ENCODE data around the gene GSDME.
"Not testable (repeated sequence)": the region's sequence is repeated elsewhere in the genome, so short reads cannot be mapped to it uniquely, and the experiment has no call there.

Gene GSDME

DNA sequence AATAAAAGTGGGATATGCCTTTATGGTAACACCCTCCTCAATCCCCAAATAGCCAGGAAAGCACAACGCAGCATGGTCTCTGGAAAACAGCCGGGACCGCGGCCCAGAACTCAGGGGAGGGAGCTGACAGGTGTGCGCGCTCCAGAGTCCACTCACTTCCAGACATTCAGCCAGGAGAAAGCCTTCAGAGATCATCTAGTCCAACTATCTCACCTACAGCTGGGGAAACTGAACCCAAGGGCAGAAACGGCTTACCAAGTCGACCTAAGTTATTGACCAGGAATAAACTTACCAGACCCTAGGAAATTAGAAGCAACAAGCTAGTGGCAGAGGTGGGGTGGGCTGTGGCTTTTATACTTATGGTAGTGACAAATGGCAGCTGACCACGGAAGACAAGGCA, 16.4 kb downstream of the GSDME start:
- DNase-seq = no peak

DNA sequence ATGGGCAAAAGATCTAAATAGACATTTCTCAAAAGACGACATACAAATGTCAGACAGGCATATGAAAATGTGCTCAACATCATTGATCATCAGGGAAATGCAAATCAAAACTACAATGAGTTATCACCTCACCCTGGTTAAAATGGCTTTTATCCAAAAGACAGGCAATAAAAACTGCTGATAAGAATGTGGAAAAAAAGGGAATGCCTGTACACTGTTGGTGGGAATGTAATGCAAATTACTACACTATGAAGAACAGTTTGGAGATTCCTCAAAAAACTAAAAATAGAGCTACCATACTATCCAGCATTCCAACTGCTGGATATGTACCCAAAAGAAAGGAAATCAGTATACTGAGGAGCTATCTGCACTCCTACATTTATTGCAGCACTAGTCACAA, 18.0 kb downstream of the GSDME start:
- DNase-seq = no peak

DNA sequence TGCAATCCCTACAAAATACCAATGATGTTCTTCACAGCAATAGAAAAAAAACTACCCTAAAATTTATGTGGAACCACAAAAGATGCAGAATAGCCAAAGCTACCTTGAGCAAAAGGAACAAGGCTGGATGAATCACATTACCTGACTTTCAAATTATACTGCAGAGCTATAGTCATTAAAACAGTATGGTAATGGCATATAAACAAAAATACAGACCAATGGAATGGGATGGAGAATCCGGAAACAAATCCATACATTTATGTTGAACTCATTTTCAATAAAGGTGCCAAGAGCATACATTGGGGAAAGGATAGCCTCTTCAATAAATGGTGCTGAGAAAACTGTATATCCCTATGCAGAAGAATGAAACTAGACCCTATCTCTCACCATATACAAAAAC, 18.7 kb downstream of the GSDME start:
- DNase-seq = no peak

DNA sequence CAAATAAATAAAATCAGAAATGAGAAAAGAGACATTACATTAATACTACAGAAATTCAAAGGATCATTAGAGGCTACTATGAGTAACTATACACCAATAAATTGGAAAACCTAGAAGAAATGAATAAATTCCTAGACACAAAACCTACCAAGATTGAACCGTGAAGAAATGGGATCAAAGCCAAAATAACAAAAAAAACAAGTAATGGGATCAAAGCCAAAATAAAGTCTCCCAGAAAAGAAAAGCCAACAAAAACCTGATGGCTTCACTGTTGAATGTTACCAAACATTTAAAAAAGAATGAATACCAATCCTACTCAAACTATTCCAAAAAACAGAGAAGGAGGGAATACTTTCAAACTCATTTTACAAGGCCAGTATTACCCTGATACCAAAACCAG, 20.0 kb downstream of the GSDME start:
- DNase-seq = no peak

DNA sequence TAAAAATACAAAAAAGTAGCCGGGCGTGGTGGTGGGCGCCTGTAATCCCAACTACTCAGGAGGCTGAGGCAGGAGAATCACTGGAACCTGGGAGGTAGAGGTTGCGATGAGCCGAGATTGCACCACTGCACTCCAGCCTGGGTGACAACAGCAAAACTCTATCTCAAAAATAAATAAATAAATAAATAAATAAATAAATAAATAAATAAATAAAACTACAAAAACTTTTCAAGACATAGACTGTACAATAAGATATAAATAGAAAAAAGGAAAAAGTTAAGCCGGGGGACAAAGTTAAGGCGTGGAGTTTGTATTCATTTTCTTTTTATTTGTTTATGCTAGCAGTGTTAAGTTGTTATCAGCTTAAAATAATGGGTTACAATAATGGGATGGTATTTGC, 21.7 kb downstream of the GSDME start:
- not testable (repeated sequence) for DNase-seq

DNA sequence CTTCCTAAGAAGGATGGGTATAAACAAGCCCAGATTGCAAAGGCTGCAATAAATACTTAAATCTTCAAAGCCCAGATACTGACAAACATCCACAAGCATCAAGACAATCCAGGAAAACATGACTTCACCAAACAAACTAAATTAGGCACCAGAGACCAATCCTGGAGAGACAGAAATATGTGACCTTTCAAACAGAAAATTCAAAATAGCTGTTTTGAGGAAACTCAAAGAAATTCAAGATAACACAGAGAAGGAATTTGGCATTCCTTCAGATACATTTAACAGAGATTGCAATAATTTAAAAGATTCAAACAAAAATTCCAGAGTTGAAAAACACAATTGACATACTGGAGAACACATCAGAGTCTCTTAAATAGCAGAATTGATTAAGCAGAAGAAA, 23.0 kb downstream of the GSDME start:
- DNase-seq = peak; percentile 9

DNA sequence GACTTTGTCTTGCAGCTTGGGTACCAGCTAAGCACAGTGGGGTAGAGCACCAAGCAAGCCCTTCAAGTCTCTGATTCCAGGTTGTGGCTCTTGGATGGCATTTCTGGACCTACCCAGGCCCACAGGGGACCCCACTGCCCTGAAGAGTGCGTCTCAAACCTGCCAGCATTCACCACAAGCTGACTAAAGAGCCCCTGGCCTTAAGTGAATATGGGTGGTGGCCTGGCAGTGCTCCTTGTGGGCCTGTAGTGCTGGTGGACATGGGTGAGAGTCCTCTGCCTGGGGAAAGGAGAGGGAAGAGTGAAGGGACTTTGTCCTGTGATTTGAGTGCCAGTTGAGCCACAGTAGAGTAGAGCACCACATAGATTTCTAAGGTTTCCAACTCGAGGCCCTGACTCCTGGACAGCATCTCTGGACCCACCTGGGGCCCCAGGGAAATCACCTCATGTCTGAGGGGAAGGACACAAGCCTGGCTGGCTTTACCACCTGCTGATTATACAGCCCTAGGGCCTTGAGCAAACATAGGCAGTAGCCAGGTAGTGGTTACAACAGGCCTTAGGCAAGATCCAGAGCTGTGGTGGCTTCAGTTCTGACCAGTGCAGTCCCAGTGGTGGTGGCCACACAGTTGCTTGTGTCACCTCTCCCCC, 23.7 kb downstream of the GSDME start:
- DNase-seq = no peak

DNA sequence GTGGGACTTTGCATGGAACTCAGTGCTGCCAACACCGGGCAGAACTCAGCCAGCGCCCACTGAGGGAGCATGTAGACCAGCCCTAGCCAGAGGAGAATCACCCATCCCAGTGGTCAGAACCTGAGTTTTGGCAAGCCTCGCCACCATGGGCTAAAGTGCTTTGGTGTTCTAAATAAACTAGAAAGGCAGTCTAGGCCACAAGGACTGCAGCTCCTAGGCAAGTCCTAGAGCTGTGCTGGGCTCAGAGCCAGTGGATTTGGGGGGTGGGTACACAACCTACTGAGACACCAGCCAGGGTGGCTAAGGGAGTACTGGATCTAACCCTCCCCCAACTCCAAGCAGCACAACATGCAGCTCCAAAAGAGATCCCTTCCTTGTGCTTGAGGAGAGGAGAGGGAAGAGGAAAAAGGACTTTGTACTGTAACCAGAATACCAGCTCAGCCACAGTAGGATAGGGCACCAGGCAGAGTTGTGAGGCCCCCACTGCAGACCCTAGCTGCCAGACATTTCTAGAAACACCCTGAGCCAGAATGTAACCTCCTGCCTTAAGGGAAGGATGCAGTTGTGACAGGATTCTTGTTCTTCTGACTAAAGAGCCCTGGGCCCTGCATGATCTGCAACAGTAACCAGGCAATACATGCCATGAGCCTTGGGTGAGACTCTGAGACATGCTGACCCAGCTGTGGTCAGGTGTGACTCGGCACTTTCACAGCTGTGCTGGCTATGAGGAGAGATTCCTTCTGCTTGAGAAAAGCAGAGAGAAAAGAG, 24.4 kb downstream of the GSDME start:
- DNase-seq = peak; percentile 51

DNA sequence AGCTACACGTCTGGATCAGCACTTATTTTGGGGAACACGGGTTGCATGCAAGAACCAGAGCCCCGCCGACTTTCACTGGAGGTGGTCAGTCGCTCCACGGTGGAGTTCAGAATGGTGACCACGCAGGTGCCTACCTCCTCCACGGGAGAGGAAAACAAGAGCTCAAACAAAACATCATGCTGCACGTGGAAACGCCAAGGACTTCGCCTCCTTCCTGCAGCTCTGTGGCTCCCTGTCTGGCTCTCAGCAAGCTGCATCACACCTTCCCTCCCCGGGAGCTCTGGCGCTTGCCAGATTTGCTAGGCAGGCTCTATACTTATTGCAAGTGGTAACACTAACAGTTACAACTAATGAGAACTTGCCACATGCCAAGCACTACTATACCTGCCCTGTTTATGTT, 26.0 kb downstream of the GSDME start:
- no peak for DNase-seq

DNA sequence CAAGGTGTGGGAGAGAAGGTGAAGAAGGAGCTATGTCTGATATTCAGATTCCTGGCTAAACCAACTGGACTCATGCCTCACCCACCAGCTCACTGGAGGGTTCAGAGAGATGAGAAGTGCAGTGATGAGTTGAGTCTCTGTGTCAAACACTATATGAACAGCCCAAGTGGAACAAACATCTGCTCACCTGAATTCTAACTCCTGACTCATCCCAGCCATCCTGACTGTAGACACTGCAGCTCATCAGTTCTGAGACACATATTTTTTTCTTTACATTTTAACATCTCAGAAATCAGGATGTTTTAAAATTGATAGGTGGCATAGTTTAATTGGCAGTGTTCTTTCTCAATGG, 27.3 kb downstream of the GSDME start:
- no peak for DNase-seq

DNA sequence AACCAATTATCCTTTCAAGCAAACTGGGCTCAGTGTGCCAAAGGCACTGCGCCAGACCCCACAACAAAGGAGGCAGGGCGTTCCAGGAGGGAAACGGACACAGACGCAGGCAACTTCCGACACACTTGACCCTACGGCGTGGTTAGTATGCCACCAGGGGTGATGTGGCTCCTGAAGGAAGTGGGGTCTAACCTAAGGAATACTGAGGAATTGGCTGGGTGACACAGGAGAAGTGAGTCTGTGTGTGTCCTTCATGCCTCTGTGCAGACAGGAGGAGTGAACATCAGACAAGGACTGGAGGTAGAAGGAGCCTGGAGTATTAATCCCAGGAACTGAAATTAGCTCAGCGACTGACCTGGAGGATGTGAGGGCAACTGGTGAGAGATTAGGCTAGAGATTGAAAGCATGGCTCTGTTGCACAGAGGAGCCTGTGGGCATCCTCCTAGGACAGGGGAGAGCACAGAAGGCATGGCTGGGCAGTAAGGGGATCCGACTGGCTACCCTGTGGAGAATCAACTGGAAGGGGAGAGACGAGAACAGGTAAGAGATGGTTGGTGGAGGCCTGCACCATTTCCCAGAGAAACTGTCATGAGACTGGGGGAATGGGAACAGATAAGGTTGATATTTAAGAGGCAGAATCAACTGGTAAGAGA, 27.8 kb downstream of the GSDME start:
- DNase-seq = no peak

DNA sequence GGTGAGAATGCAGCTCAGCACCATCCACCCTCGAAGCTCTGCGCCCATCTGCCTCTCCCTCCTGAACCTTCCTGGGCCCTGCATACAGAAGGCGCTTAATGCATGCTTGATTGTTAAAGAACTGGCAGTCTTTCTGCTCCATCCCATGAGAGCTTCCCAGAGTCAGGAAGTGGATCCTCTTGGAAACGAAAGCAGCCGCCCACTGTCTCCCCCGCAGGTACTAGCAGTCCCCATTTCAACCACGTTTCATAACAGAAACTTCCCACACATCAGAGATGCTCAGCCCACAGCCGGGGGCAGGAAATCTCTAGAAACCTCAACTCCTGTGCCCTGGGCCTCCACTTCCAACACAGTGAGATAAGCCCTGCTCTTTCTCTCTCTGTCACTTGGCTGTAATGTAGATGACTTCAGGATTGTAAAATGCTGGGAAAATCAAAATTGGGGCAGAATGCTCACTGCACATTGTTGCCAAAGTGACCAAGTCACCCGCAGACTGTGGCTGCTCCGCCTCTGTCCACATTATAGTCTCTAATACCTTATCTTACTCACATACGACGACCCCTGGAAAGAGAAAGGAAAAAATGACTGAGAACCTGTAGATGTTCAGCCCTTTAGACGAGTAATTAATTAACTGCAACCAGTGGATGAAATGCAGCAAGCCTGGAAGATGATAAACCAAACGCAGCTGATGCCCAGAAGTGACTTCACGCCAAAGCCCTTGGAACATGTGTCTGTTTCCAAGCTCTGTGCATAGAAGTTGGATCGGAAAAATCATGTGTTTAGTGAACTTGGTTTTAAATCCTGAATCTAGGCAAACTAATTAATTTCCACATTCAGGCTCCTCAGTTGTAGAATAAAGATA, 28.5 kb downstream of the GSDME start:
- DNase-seq = no peak

DNA sequence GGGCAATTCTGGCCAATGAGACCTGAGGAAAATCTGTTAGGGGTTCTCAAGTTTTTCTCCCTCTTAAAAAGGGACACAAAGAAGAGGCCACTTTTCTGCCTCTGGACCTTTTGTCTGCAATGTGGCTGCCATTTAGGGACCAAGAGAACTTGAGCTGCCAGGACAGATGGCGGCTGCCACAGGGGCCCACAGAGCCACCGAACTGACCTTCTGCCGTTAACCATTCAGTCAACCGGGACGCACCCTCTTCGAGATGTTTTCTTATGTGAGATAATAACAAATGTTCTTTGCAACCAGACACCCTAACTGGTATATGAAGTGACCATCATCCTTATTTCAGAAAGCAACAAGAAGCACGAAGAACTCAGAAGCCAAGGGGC, 29.2 kb downstream of the GSDME start:
- DNase-seq = no peak

DNA sequence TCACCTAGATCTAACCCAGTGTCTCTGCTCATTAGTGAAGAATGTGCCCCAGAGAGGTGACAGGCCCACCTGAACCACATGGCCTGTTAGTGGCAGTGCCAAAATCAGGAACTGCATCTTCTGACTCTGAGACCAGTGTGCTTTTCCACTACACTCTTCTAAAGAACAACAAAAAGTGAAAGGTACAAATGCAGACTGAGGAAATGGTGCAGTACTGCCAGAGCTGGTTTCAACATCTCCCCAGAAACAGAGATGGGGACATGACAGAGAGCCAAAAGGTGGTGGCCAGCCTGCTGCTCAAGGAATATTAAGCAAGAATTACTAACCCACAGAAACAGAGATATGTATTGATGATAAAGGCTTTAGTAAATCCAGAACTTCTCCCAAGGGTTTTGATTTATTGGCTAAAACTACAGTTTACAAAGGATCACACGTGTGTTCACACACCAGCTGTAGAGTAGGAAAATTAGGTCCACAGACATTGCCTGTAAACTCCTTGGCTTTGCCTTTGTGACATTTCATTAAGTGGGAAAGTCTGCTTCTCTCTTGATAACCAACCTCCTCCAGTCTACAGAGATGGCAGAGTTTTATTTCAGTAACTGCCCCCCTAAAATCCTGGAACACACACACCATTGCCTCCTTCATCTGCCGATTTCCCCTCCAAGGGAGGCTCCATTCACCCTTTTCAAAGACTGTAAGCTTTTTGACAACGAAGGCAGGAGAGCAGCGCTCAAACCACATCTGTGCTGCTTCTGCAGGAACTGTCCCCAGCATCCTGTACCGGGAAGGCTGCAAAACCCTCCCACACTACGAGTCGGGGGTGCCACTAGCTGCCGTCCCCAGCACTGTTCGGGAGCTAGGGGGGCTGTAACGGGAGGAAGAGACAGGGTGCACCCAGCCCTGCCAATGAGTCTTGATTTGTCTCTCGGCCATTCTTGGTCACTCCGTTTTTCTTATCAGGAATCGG, 29.8 kb downstream of the GSDME start:
- DNase-seq = no peak

DNA sequence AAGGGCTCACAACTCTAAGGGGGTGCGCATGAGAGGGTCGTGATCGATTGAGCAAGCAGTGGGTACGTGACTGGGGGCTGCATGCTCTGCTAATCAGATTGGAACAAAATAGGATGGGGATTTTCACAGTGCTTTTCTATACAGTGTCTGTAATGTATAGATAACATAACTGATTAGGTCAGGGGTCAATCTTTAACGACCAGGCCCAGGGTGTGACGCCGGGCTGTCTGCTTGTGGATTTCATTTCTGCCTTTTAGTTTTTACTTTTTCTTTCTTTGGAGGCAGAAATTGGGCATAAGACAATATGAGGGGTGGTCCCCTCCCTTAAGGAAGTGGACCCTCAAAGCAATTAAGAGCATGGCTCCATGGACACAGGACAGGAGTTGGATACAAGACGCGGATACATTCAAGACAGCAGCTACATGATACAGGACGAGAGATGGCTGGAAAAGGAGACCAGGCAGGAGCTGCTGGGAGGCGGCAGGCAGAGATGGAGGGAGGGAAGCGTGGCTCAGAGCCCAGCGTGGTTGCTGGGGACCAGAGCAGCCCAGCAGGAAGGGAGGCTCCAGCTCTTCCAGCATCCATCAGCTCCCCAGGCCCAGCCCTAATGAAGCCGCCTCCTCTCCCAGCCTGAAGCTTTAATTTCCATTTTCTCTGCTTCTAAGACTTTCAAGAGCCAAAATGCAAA, 31.6 kb downstream of the GSDME start:
- DNase-seq = no peak

DNA sequence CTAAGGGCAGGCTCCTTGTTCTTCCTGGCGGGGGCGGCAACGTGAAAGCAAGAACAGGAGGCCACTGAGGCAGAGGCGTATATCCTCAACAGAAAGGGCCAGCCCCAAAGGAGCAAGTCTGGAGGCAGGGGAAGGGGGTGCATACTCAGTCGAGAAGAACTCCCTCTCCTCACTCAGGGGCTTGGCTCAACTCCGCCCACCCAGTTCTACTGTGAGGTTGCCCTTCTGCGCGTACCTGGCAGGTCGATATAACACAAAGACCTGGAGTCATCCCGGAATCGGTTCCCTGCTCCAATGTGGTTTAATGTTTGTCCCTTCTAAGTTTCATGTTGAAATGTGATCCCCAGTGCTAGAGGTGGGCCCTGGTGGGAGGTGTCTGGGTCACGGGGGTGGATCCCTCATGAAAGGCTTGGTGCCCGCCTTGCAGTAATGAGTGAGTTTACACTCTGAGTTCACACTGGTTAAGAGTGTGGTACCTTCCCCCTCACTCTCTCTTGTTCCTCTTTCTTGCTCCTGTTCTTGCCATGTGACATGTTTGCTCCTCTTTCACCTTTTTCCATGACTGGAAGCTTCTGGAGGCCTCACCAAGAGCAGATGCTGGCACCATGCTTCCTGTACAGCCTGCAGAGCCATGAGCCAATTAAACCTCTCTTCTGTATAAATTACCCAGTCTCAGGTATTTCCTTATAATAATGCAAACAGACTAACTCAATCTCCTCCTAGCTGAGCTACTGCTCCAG, 32.6 kb downstream of the GSDME start:
- no peak for DNase-seq

DNA sequence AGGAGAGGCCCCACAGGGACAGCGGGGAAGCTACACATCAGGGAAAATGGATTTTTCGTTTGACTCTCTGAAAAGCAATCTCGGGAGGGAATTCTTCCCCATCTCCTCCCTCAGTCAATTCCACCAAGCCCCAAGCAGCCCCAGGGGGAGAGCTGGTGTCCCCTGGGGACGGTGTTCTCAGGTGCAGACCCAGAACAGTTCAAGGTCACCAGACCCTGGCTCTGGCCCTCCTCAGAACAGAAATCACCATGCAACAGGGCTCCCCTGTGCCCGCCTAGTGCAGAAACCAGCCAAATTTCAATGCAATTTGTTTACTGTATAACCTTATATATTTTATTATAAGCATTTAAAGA, 34.1 kb downstream of the GSDME start:
- no peak for DNase-seq

DNA sequence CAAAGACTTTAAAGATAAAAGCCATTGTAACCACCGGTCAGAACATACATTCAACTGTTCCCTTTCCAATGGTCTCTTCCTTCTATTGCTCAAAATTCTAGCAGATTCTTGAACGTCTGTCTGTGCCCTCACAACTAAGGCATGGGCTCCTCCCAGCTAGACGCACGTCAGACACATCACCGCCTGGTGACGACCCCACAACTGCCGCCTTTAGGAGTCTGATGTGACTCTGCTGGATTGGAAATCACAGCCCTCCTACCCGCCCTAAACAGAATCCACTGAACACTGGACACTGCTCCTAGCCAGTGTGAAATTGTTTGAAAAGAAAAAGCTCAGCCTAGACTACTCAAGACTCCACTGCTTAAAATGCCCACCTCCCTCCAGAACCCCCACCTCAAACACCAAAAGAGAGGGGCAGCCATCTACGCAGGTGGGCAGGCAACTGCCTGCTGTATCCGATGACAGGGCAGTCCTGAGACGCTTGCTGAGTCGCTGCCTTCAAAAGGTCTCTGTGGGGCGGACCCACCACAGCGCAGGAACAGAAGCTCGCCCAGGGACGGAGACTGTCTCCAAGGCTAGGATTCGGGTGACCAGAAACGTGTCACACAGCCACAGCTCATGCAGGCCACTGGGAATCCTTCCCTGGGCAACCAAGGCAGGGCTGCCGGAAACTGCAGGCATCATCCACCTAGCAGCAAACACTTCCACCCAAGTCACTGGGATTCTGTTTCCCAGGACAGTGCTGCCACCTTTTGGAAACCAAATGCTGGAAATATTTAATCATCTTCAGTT, 34.7 kb downstream of the GSDME start:
- peak; percentile 36 for DNase-seq

DNA sequence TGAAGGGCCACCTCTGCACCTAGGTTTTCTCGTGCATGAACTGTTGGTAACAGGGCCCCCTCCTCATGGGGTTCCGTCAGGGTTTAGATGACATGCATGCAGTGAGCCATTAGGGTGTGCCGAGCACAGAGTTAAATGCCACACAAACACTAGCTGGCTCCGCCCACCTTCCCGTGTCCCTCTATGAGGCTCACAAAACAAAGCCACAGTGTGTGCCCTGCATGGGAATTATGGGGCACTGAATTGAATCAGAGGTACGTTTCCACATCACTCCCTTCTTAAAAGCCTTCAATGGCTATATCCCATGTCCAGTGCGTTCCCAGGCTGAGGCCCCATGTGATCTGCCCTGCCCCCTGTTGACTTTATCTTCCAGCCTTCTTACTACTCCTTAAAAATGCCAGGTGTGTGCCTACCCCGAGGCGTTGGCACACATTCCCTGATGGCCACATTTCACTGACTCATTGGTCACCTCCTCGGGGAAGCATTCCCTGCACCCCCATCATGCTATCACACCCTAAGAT, 35.7 kb downstream of the GSDME start:
- no peak for DNase-seq

DNA sequence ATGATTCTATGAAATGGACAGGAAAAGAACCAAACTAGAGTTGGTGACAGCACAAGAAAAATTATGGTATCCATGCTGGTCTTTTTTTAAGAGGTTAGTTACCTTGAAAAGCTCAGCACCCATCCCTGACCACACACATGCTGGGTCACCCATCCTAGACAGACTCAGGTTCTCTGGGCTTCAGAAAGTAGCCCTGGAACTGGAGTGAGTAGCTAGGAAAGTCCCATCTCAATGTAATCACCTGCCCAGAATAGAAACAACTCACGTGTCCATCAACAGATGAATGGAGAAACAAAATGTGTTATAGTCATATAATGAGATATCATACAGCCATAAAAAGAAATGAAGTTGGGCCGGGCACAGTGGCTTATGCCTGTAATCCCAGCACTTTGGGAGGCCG, 37.0 kb downstream of the GSDME start:
- DNase-seq = no peak

Measured in EL (cell line).